ENCODE results near the gene FRAT2. TPM values are rescaled to one million over a fixed set of nuclear protein-coding genes. Genes with fewer than 3 reads are reported as not detected.
A peak's percentile ranks its signal among the peaks of the same experiment; 100 is the strongest.

The FRAT2 gene
- total and polyA plus RNA-seq, 2 donors (not counting 3 experiments of a cell fraction or from before 2014, with no cell fraction given): 6.6 to 11.3 TPM

GRCh38 chr10:97335188-97335619 is 675 bp upstream of the FRAT2 start:
- H2AFZ ChIP-seq (ENCODE audit: low read depth, low read length): peak overlapping the region; percentile 61
- TF ChIP-seq FOS (IDR thresholded peaks at IDR 0.05; ENCODE audit: borderline replicate concordance, insufficient read depth, low read length): no peak
- no peak for TF ChIP-seq EZH2 (IDR thresholded peaks at IDR 0.05; ENCODE audit: borderline replicate concordance, low read depth, low read length, severe bottlenecking)
- no peak for TF ChIP-seq MYC (IDR thresholded peaks at IDR 0.05; ENCODE audit: low read depth, low read length)
- no peak for TF ChIP-seq POLR2A (IDR thresholded peaks at IDR 0.05; ENCODE audit: low read depth, low read length)
- TF ChIP-seq GATA2 (IDR thresholded peaks at IDR 0.05; ENCODE audit: insufficient read depth, insufficient read length, low read depth, low read length): no peak
- TF ChIP-seq MAX (IDR thresholded peaks at IDR 0.05; ENCODE audit: insufficient read depth, insufficient read length): no peak
- no peak for TF ChIP-seq JUN (IDR thresholded peaks at IDR 0.05; ENCODE audit: borderline replicate concordance, insufficient read depth, insufficient read length, low read depth)
- no peak for TF ChIP-seq CTCF (IDR thresholded peaks at IDR 0.05; ENCODE audit: extremely low read depth in 1 of 2, insufficient read depth in 1 of 2, low read depth in 1 of 2, low read length in 2 of 2)
- TF ChIP-seq POLR2AphosphoS5 (IDR thresholded peaks at IDR 0.05; ENCODE audit: insufficient read depth, low read depth, low read length): no peak
- FAIRE-seq (no peak), DNase-seq (ENCODE audit: low read depth, low spot score) (no peak)
- intact Hi-C loops (cut with micrococcal nuclease) (loop anchor here (10.0 kb wide), 1 partner anchor 260 kb away; no protein-coding TSS in a partner anchor), dilution Hi-C loops (cut with MboI; ENCODE audit: extremely low pct_ligation_motif_present, low sequenced_read_pairs) (no loop called here)
- H4K20me1 ChIP-seq (replicated peaks; ENCODE audit: control insufficient read depth, extremely low read depth, insufficient read depth, low read length): no peaks in the 10 kb centered on the region
- no peaks in the 10 kb centered on the region for H3K9me3 ChIP-seq (replicated peaks; ENCODE audit: control insufficient read depth, insufficient read depth, low read length)
- H3K36me3 ChIP-seq (ENCODE audit: control insufficient read depth in 2 of 2, extremely low read depth in 1 of 2, insufficient read depth in 2 of 2, low read length in 2 of 2): no peaks in the 10 kb centered on the region
- ChIA-PET CTCF (no interaction called here), POLR2A (no interaction called here)
- peak overlapping the region; percentile 100 for H3K27ac ChIP-seq (ENCODE audit: insufficient read depth, low read depth, low read length)
- no peaks in the 10 kb centered on the region for H3K9me1 ChIP-seq (replicated peaks; ENCODE audit: control insufficient read depth, extremely low read depth, insufficient read depth, low read length)
- no TSS peak for BruUV-seq (replicated peaks)
- H3K4me3 ChIP-seq (replicated peaks in 1 of 3; ENCODE audit: insufficient read depth in 1 of 3, low read depth in 1 of 3, low read length in 3 of 3): peak overlapping the region; percentile 39 to 84 (median 43)
- H3K4me1 ChIP-seq (ENCODE audit: control insufficient read depth, extremely low read depth, insufficient read depth, low read length): peaks cover 11% of the 10 kb centered on the region
- peak overlapping the region; percentile 97 for H3K9ac ChIP-seq (replicated peaks; ENCODE audit: extremely low read depth, insufficient read depth, low read length)
- peaks cover 21% of the 10 kb centered on the region for H3K79me2 ChIP-seq (ENCODE audit: control insufficient read depth, insufficient read depth, low read length)
- H3K27me3 ChIP-seq (ENCODE audit: control insufficient read depth in 2 of 2, insufficient read depth in 2 of 2, low read length in 2 of 2): peaks cover 20 to 29% of the 10 kb centered on the region in 2 experiments
- H3K4me2 ChIP-seq (ENCODE audit: insufficient read depth, low read length): peak overlapping the region; percentile 48

All from endothelial cell of umbilical vein (primary cell).